Type B pancreatic cell (in vitro differentiated cells): Measurements from ENCODE around the gene CASTOR2. TPM values are rescaled to one million over a fixed set of nuclear protein-coding genes. Genes with fewer than 3 reads are reported as not detected.
"Not testable (repeated sequence)": the region's sequence is repeated elsewhere in the genome, so short reads cannot be mapped to it uniquely, and the experiment has no call there.

Experiments used
- DNase-seq: peaks from one replicate; pipeline ENCODE4 v3.0.0; 2021; ENCODE audit warnings: mixed read lengths; ENCODE audit not compliant: unreplicated experiment; ENCODE audit errors: extremely low spot score
- H3K27ac Mint-ChIP-seq: 2 replicates; pipeline ENCODE4 v1.8.0; 2021; ENCODE audit warnings: mild to moderate bottlenecking, mixed read lengths
- H3K27me3 Mint-ChIP-seq: 2 replicates; pipeline ENCODE4 v1.8.0; 2021; ENCODE audit warnings: mixed read lengths
- H3K36me3 Mint-ChIP-seq: 2 replicates; pipeline ENCODE4 v1.8.0; 2021; ENCODE audit warnings: mixed read lengths
- H3K4me1 Mint-ChIP-seq: one replicate; pipeline ENCODE4 v1.8.0; 2021; ENCODE audit warnings: mixed read lengths; ENCODE audit not compliant: unreplicated experiment
- H3K4me3 Mint-ChIP-seq: 2 replicates; pipeline ENCODE4 v1.8.0; 2021; ENCODE audit warnings: mild to moderate bottlenecking, mixed read lengths
- H3K9me3 Mint-ChIP-seq: 2 replicates; pipeline ENCODE4 v1.8.0; 2021; ENCODE audit warnings: mixed read lengths
- CTCF ChIP-seq: fragments of 200-600 bp; sonication (generic); conservative IDR thresholded peaks from 2 replicates; pipeline ENCODE4 v1.5.0; 2021; ENCODE audit warnings: antibody characterized with exemption, mild to moderate bottlenecking
- total RNA-seq: library from RNA; stranded (reverse); gene quantifications from 2 replicates; pipeline ENCODE4 v1.2.1, GENCODE V29; 2021; ENCODE audit warnings: low replicate concordance

Gene CASTOR2
- total RNA-seq, 1 donor from 2014 or later = 42.8 TPM

DNA sequence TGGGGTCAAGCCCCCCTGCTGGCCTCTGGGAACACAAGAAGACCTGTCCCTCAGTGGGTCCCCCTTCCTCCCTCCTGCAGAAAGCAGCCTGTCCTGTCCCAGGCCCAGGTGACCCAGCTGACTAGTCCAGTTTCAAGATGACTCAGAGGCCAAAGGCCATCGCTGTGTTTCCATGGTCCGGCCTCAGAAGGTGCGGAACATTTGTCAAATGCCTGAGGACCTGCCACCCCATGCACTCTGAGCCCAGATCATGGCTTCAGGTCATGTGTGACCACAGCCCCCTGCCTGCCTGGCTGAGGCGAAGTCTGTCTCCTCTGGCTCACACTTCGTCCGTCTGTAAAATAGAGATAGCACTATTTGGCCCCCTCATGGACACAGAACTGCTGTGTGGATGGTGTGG, 2.4 kb downstream of the CASTOR2 start:
- not testable (repeated sequence) for H3K36me3 Mint-ChIP-seq, H3K27ac Mint-ChIP-seq, H3K9me3 Mint-ChIP-seq, DNase-seq, H3K4me3 Mint-ChIP-seq, H3K4me1 Mint-ChIP-seq, H3K27me3 Mint-ChIP-seq

DNA sequence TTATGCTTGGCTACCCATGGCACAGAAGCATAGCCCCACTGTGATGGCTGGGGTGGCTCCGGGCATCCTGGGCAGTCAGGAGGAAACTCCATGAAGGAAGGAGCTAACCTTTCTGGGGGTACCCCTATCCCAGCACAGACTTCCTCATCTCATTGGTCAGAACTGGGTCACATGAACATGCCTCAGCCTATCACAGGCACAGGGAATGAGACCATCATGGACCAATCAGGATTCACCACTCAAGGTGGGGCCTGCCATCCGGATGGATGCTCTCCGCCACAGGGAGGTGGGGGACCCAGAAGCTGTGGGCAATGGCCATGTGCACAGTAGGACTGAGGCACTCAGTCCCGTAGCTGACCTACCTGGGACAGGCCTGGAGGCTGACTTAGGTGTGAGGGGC, 6.9 kb downstream of the CASTOR2 start:
- not testable (repeated sequence) for H3K27ac Mint-ChIP-seq, H3K9me3 Mint-ChIP-seq, H3K27me3 Mint-ChIP-seq, H3K36me3 Mint-ChIP-seq, H3K4me1 Mint-ChIP-seq, H3K4me3 Mint-ChIP-seq, DNase-seq

DNA sequence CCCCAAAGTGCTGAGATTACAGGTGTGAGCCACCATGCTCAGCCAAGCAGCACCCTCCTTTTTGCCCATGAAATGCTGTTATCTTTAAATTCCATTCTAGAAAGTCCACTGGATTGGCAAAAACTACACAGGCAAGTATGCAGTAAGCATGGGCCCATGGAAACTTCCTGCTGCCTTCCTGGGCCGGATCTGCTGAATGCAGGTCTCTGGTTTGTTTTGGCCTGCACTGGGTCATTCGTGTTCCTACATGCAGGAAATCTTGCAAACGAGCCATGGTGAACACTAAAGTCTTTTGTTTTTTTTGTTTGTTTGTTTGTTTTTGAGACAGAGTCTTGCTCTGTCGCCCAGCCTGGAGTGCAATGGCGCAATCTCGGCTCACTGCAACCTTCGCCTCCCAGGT, 7.9 kb downstream of the CASTOR2 start:
- H3K36me3 Mint-ChIP-seq, DNase-seq, H3K4me1 Mint-ChIP-seq, H3K27ac Mint-ChIP-seq, H3K9me3 Mint-ChIP-seq, H3K27me3 Mint-ChIP-seq, H3K4me3 Mint-ChIP-seq: not testable (repeated sequence)

GRCh38 chr7:74975959-74976358, 11.5 kb downstream of the CASTOR2 start:
- not testable (repeated sequence) for DNase-seq, H3K27me3 Mint-ChIP-seq, H3K4me1 Mint-ChIP-seq, H3K36me3 Mint-ChIP-seq, H3K4me3 Mint-ChIP-seq, H3K9me3 Mint-ChIP-seq
- H3K27ac Mint-ChIP-seq = peak overlapping the region; percentile 84

GRCh38 chr7:74977523-74977922, 13.0 kb downstream of the CASTOR2 start:
- not testable (repeated sequence) for H3K4me1 Mint-ChIP-seq

GRCh38 chr7:74988436-74988835, 23.9 kb downstream of the CASTOR2 start:
- not testable (repeated sequence) for H3K4me3 Mint-ChIP-seq, H3K9me3 Mint-ChIP-seq, H3K27me3 Mint-ChIP-seq, H3K27ac Mint-ChIP-seq, DNase-seq, H3K36me3 Mint-ChIP-seq
- peaks cover 15% of the 10 kb centered on the region for H3K4me1 Mint-ChIP-seq

More at GRCh38 chr7:74977523-74977922, 13.0 kb downstream of the CASTOR2 start:
- H3K27ac Mint-ChIP-seq, H3K9me3 Mint-ChIP-seq, DNase-seq, H3K4me3 Mint-ChIP-seq, H3K36me3 Mint-ChIP-seq, H3K27me3 Mint-ChIP-seq: not testable (repeated sequence)

DNA sequence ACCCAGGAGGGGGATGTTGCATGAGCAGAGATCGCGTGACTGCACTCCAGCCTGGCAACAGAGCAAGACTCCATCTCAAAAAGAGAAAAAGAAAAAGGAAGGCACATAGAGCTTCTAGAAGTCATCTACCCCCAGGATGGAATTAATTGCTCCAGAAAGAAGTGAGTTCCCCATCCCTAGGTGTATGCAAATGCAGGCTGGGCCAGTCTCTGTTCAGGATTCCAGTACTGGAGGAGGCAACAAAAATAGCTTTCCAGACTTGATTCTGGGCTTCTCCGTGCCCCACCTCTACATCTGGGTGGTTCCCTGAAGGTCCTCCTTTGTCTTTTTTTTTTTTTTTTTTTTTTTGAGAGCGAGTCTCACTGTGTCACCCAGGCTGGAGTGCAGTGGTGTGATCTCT, 28.6 kb downstream of the CASTOR2 start:
- Mint-ChIP-seq H3K4me3 (no peak overlapping the region), H3K27me3 (no peaks in the 10 kb centered on the region), H3K36me3 (peaks cover 4% of the 10 kb centered on the region), H3K27ac (no peak overlapping the region), H3K9me3 (no peaks in the 10 kb centered on the region), H3K4me1 (peaks cover 38% of the 10 kb centered on the region)
- no peak for DNase-seq
- no peak for TF ChIP-seq CTCF

DNA sequence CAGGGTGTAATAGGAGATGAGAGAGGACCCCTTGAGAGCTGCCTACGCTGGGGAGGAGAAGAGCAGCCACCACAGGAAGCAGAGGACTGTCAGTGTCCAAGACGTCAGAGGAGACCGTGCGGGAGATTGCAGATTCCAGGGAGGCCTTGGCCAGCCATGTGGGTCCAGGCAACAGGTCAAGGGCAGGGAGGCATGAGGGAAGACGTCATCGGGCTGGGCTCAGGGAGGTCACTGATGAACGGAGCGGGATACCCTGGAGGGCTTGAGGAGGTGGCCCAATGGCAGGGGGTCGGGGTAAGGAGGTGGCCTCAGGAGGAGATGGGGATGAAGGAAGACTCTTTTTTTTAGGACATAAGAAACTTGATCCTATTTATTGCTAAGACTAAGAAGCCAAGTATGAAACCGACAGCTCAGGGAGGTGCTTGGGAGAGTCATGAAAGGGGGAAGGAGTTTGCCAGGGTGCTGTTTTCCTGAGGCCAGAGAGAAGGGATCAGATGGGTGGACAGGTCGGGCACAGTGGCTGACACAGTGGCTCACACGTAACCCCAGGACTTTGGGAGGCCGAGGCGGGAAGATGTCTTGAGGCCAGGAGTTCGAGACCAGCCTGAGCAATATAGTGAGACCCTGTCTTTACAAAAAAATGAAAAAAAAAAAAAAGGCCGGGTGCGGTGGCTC, 30.5 kb downstream of the CASTOR2 start:
- Mint-ChIP-seq H3K4me3 (peak overlapping the region; percentile 63), H3K4me1 (peaks cover 43% of the 10 kb centered on the region), H3K27ac (peak overlapping the region; percentile 93)
- not testable (repeated sequence) for H3K9me3 Mint-ChIP-seq, DNase-seq, H3K36me3 Mint-ChIP-seq, H3K27me3 Mint-ChIP-seq

DNA sequence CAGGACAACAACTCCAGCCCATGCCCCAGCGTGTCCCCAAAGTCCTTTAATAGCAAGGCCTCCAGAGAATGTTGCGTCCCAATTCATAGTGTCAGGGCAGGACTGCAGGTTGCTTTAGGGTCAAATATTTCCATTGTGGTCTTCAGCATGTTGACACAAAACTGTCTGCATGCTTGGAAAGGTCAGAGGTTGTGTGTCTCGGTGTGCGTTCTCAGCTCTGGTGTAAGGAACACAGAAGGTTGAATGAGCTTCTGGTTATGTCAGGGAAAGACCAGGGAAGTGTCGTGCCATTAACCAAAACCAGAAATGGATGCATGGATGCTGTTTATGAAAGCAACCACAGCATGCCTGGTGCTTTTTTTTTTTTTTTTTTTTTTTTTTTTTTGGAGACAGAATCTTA, 31.9 kb downstream of the CASTOR2 start:
- H3K27me3 Mint-ChIP-seq, H3K4me3 Mint-ChIP-seq, H3K36me3 Mint-ChIP-seq, H3K9me3 Mint-ChIP-seq, DNase-seq: not testable (repeated sequence)
- Mint-ChIP-seq H3K4me1 (peaks cover 42% of the 10 kb centered on the region), H3K27ac (peak overlapping the region; percentile 65)

GRCh38 chr7:74997811-74998210, 33.3 kb downstream of the CASTOR2 start:
- H3K36me3 Mint-ChIP-seq, DNase-seq, H3K27me3 Mint-ChIP-seq, H3K9me3 Mint-ChIP-seq: not testable (repeated sequence)
- H3K4me3 Mint-ChIP-seq = peak overlapping the region; percentile 22
- H3K27ac Mint-ChIP-seq = peak overlapping the region; percentile 89
- H3K4me1 Mint-ChIP-seq = peaks cover 32% of the 10 kb centered on the region

- not testable (repeated sequence) for H3K36me3 Mint-ChIP-seq, DNase-seq, H3K9me3 Mint-ChIP-seq, H3K4me3 Mint-ChIP-seq, H3K27me3 Mint-ChIP-seq
- Mint-ChIP-seq H3K27ac (peak overlapping the region; percentile 73), H3K4me1 (peaks cover 17% of the 10 kb centered on the region)
Measured at GRCh38 chr7:75001356-75001755, 36.9 kb downstream of the CASTOR2 start.
